ENCODE data around the gene LARP4B.
A peak's percentile ranks its signal among the peaks of the same experiment; 100 is the strongest.

The LARP4B gene

GRCh38 chr10:931326-932318 is at the start of gene LARP4B:
Gene LARP4B, minus strand, starts transcription at chr10:931705. Its CDS starts 45,984 bp downstream, at chr10:885721.
- Histone ChIP-seq H3K27ac (peak within 1 kb of the TSS; percentile 97), H3K27me3 (no peaks in the 10 kb centered on the region), H3K4me3 (ENCODE audit: low read depth in 1 of 2, low read length in 1 of 2) (peak within 1 kb of the TSS; percentile 76 to 84), H3K9me3 (no peaks in the 10 kb centered on the region), H3K4me1 (ENCODE audit: control insufficient read depth in 1 of 2, insufficient read depth in 1 of 2, low read depth in 1 of 2, low read length in 1 of 2) (peaks cover 39 to 40% of the 10 kb centered on the region in 2 experiments), H3K36me3 (no peaks in the 10 kb centered on the region)
- TF ChIP-seq, protein P1, sequence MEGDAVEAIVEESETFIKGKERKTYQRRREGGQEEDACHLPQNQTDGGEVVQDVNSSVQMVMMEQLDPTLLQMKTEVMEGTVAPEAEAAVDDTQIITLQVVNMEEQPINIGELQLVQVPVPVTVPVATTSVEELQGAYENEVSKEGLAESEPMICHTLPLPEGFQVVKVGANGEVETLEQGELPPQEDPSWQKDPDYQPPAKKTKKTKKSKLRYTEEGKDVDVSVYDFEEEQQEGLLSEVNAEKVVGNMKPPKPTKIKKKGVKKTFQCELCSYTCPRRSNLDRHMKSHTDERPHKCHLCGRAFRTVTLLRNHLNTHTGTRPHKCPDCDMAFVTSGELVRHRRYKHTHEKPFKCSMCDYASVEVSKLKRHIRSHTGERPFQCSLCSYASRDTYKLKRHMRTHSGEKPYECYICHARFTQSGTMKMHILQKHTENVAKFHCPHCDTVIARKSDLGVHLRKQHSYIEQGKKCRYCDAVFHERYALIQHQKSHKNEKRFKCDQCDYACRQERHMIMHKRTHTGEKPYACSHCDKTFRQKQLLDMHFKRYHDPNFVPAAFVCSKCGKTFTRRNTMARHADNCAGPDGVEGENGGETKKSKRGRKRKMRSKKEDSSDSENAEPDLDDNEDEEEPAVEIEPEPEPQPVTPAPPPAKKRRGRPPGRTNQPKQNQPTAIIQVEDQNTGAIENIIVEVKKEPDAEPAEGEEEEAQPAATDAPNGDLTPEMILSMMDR (IDR thresholded peaks at IDR 0.05) = peak; percentile 25

DNA sequence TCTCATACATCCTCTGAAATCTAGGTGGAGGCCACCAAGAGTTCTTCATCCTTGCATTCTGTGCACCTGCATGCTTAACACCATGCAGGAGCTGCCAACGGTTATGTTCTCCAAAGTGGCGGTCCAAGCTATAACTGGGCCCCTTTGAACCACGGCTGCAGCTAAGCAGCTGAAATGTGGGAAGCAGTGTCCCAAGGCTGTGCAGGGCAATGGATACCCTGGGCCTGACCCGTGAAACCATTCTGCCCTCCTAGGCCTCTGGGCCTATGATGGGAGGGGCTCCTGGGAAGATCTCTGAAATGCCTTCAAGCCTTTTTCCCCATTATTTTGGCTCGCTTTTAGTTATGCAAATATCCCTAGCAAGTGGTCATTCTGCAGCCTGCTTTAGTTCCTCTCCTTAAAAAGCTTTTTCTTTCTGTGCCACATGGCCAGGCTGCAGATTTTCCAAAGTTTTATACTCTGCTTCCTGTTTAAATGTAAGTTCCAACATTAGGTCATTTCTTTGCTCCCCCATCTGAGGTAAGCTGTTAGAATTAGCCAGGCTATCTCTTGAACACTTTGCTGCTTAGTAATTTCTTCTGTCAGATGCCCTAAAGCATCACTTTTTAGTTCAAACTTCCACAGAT is 49.1 kb upstream of the LARP4B start:
- TF ChIP-seq, protein P1 (IDR thresholded peaks at IDR 0.05) = no peak
- no peaks in the 10 kb centered on the region for H3K36me3 ChIP-seq
- H3K9me3 ChIP-seq = peaks cover 9% of the 10 kb centered on the region

DNA sequence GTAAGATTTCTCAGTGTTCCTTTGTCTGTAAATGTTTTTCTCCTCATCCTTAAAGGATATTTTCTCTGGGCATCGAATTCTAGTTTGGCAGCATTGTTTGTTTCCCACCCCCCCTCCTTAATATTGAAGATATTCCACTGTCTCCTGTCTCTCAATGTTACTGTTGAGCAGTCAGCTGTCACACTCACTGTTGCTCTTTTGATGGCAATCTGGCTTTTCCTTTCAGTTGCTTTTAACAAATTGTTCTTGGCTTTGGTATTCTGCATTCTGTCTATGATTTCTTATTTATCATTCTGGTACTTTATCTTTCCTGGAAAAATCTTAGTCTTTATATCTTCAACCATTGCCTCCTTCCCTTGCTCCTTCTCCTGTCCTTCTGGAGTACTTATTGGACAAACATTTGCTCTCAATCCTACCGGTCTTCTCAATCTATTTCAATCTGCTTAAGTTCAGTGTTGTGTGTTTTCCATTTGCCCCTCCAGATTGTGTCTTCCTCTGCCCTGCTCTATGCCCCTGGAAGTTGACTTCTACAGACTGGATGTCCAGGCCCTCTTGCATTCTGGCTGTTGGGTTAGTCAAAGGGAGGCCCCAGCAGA is 47.4 kb upstream of the LARP4B start:
- H3K36me3 ChIP-seq = no peaks in the 10 kb centered on the region
- TF ChIP-seq, protein P1 (IDR thresholded peaks at IDR 0.05) = no peak
- H3K27me3 ChIP-seq = no peaks in the 10 kb centered on the region
- H3K27ac ChIP-seq = no peak overlapping the region
- H3K4me1 ChIP-seq (ENCODE audit: control insufficient read depth in 1 of 2, insufficient read depth in 1 of 2, low read depth in 1 of 2, low read length in 1 of 2) = no peaks in the 10 kb centered on the region
- no peak overlapping the region for H3K4me3 ChIP-seq (ENCODE audit: low read depth in 1 of 2, low read length in 1 of 2)
- peaks cover 9% of the 10 kb centered on the region for H3K9me3 ChIP-seq

More for the DNA sequence above, 49.1 kb upstream of the LARP4B start:
- H3K4me3 ChIP-seq (ENCODE audit: low read depth in 1 of 2, low read length in 1 of 2) = no peak overlapping the region
- no peaks in the 10 kb centered on the region for H3K4me1 ChIP-seq (ENCODE audit: control insufficient read depth in 1 of 2, insufficient read depth in 1 of 2, low read depth in 1 of 2, low read length in 1 of 2)
- H3K27ac ChIP-seq = no peak overlapping the region
- no peaks in the 10 kb centered on the region for H3K27me3 ChIP-seq

GRCh38 chr10:976316-976715 is 44.8 kb upstream of the LARP4B start:
- H3K27ac ChIP-seq = no peak overlapping the region

DNA sequence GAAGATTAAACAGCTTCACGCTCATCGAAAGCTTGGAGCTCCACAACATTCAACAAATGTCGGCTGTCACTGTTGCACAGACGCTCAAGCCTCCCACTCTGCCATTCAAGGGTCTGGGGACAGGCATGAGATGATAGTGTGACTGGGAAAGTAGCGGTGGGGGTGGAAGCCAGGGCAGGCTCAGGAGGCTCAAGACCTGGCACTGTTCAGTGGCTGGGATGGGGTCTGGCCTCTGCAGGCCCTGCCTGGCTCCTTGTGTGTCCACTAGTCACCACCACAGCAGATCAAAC is 43.2 kb upstream of the LARP4B start:
- no peak overlapping the region for H3K4me3 ChIP-seq (ENCODE audit: low read depth in 1 of 2, low read length in 1 of 2)
- H3K36me3 ChIP-seq = no peaks in the 10 kb centered on the region
- peaks cover 9% of the 10 kb centered on the region for H3K9me3 ChIP-seq
- TF ChIP-seq, protein P1 (IDR thresholded peaks at IDR 0.05) = no peak
- no peak overlapping the region for H3K27ac ChIP-seq
- no peaks in the 10 kb centered on the region for H3K27me3 ChIP-seq
- peaks cover 0 to 6% of the 10 kb centered on the region in 2 experiments for H3K4me1 ChIP-seq (ENCODE audit: control insufficient read depth in 1 of 2, insufficient read depth in 1 of 2, low read depth in 1 of 2, low read length in 1 of 2)

More at GRCh38 chr10:976316-976715, 44.8 kb upstream of the LARP4B start:
- TF ChIP-seq, protein P1 (IDR thresholded peaks at IDR 0.05) = no peak
- H3K4me3 ChIP-seq (ENCODE audit: low read depth in 1 of 2, low read length in 1 of 2) = no peak overlapping the region
- peaks cover 0 to 2% of the 10 kb centered on the region in 2 experiments for H3K4me1 ChIP-seq (ENCODE audit: control insufficient read depth in 1 of 2, insufficient read depth in 1 of 2, low read depth in 1 of 2, low read length in 1 of 2)
- no peaks in the 10 kb centered on the region for H3K36me3 ChIP-seq
- H3K9me3 ChIP-seq = peaks cover 9% of the 10 kb centered on the region
- no peaks in the 10 kb centered on the region for H3K27me3 ChIP-seq
